K562 (cell line): Measurements from ENCODE around the gene ASCC2. TPM values are rescaled to one million over a fixed set of nuclear protein-coding genes. Genes with fewer than 3 reads are reported as not detected.

ENCODE experiments used
- CXXC5 ChIP-seq: fragments of 250-450 bp; sonication (Bioruptor Pico); IDR thresholded peaks from 2 replicates; pipeline ENCODE4 v1.8.0; 2022; ENCODE audit warnings: inconsistent platforms, mild to moderate bottlenecking, moderate library complexity
- ERF ChIP-seq: fragments of 450-650 bp; formaldehyde crosslinking; IDR thresholded peaks from 2 replicates; pipeline ENCODE4 v1.4.0; 2020; ENCODE audit warnings: mild to moderate bottlenecking, mixed read lengths
- ESRRA ChIP-seq: fragments of 450-650 bp; IDR thresholded peaks from 2 replicates; pipeline ENCODE4 v1.6.1; 2014; ENCODE audit warnings: low read depth, mild to moderate bottlenecking, moderate library complexity, borderline replicate concordance
- EWSR1 ChIP-seq: fragments of 450-650 bp; IDR thresholded peaks from 2 replicates; pipeline ENCODE4 v1.6.1; 2018; ENCODE audit warnings: borderline replicate concordance, mild to moderate bottlenecking, low read depth, moderate library complexity; ENCODE audit not compliant: partially characterized antibody
- IRF2 ChIP-seq: sonication (generic); formaldehyde crosslinking; IDR thresholded peaks from 2 replicates; pipeline ENCODE4 v1.8.1; 2022; ENCODE audit warnings: mild to moderate bottlenecking, missing genetic modification reagents
- KAT8 ChIP-seq: fragments of 450-650 bp; IDR thresholded peaks from 2 replicates; pipeline ENCODE4 v1.6.1; 2016; ENCODE audit warnings: low read depth, mild to moderate bottlenecking
- MAFG ChIP-seq: fragments of 450-650 bp; conservative IDR thresholded peaks from 2 replicates; pipeline ENCODE4 v1.6.1; 2016; ENCODE audit warnings: missing genetic modification characterization, missing compliant biosample characterization
- MCM5 ChIP-seq: fragments of 450-650 bp; IDR thresholded peaks from 2 replicates; pipeline ENCODE4 v1.6.1; 2016; ENCODE audit warnings: low read depth
- MTA3 ChIP-seq: fragments of 450-650 bp; formaldehyde crosslinking; IDR thresholded peaks from 2 replicates; pipeline ENCODE4 v1.6.1; 2017; ENCODE audit warnings: mild to moderate bottlenecking, borderline replicate concordance
- STAG1 ChIP-seq: sonication (generic); formaldehyde crosslinking; IDR thresholded peaks from 2 replicates; pipeline ENCODE4 v1.5.0; 2020; ENCODE audit warnings: missing genetic modification reagents, borderline replicate concordance
- ZNF311 ChIP-seq: fragments of 250-450 bp; sonication (Bioruptor Pico); IDR thresholded peaks from 2 replicates; pipeline ENCODE4 v1.4.0; 2020; ENCODE audit warnings: mild to moderate bottlenecking, moderate library complexity
- polyA plus RNA-seq, 8 experiments: library from polyadenylated mRNA; depleted of rRNA in 4 of 8; stranded (reverse) in 5 of 8; unstranded in 3 of 8; fragments of >200 nt; fragmentation: Nextera tagmentation in 2 of 8; fragmentation: Illumina TruSeq in 1 of 8; extraction: Ambion mirVana in 2 of 8; extraction: Trizol in 1 of 8; gene quantifications; 2 replicates each; pipeline versions ENCODE4 v1.2.1 to v1.2.3, GENCODE V29; 2011 to 2014; ENCODE audit warnings: inconsistent platforms in 1 of 8, missing spikeins in 1 of 8
- total RNA-seq, 7 experiments: library from RNA; depleted of rRNA in 6 of 7; stranded (reverse); fragments of >200 nt in 6 of 7; fragmentation: Illumina TruSeq in 2 of 7; extraction: Trizol in 2 of 7; gene quantifications; 2 replicates each; pipeline versions ENCODE4 v1.2.1 to v1.2.3, GENCODE V29; 2011 to 2021; ENCODE audit warnings: low replicate concordance in 1 of 7
- TF ChIP-seq, protein P1 (sequence below): fragments of 450-650 bp; IDR thresholded peaks from 2 replicates; pipeline ENCODE4 v1.6.1; 2018; ENCODE audit not compliant: partially characterized antibody
- TF ChIP-seq, protein P2 (sequence below): fragments of 450-650 bp; conservative IDR thresholded peaks from 2 replicates; pipeline ENCODE4 v1.6.1; 2016; ENCODE audit warnings: missing genetic modification characterization, low read depth, mild to moderate bottlenecking, missing compliant biosample characterization, moderate library complexity
- TF ChIP-seq, protein P3 (sequence below): sonication (generic); formaldehyde crosslinking; IDR thresholded peaks from 2 replicates; pipeline ENCODE4 v1.8.0; 2023; ENCODE audit warnings: missing genetic modification reagents, mild to moderate bottlenecking, borderline replicate concordance
- TF ChIP-seq, protein P4 (sequence below): sonication (generic); formaldehyde crosslinking; IDR thresholded peaks from 2 replicates; pipeline ENCODE4 v1.8.1; 2023; ENCODE audit warnings: mild to moderate bottlenecking, missing genetic modification reagents

Gene ASCC2
- total and polyA plus RNA-seq, 9 of the 15 experiments (the other 6 are each of a cell fraction or from before 2014, with no cell fraction given): 4.0 to 46.7 (median 26.8) TPM

DNA sequence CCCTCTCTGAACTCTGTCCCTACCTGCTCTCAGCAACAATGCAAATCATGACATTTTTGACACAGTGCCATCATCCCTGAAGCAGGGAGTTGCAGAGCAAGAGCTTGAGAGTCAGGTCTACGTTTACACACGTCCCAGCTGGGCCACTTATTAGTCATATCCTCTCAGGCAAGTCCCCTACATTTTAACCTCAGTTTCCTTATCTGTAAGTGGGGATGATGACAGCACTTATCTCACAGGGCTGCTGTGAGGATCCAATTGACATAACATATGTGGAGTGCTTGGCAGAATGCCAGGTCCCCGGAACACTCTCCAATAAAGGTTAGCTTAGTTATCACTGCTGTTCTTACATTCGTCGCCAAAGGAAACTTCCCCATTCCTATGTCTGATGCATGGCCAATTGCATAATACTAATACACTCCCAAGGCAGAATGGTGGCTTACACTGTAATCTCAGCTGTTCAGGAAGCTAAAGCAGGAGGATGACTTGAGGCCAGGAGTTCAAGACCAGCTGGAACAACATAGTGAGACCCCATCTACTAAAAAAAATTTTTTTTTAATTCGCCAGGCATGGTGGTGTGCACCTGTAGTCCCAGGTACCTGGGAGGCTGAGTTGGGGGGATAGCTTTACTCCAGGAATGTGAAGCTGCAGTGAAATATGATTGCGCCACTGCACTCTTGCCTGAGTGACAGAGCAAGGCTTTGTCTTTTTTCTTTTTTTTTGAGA is 16.6 kb downstream of the ASCC2 start (continued):
- TF ChIP-seq, protein P1, sequence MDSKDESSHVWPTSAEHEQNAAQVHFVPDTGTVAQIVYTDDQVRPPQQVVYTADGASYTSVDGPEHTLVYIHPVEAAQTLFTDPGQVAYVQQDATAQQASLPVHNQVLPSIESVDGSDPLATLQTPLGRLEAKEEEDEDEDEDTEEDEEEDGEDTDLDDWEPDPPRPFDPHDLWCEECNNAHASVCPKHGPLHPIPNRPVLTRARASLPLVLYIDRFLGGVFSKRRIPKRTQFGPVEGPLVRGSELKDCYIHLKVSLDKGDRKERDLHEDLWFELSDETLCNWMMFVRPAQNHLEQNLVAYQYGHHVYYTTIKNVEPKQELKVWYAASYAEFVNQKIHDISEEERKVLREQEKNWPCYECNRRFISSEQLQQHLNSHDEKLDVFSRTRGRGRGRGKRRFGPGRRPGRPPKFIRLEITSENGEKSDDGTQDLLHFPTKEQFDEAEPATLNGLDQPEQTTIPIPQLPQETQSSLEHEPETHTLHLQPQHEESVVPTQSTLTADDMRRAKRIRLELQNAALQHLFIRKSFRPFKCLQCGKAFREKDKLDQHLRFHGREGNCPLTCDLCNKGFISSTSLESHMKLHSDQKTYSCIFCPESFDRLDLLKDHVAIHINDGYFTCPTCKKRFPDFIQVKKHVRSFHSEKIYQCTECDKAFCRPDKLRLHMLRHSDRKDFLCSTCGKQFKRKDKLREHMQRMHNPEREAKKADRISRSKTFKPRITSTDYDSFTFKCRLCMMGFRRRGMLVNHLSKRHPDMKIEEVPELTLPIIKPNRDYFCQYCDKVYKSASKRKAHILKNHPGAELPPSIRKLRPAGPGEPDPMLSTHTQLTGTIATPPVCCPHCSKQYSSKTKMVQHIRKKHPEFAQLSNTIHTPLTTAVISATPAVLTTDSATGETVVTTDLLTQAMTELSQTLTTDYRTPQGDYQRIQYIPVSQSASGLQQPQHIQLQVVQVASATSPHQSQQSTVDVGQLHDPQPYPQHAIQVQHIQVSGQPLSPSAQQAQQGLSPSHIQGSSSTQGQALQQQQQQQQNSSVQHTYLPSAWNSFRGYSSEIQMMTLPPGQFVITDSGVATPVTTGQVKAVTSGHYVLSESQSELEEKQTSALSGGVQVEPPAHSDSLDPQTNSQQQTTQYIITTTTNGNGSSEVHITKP: peak; percentile 34
- TF ChIP-seq, protein P2, sequence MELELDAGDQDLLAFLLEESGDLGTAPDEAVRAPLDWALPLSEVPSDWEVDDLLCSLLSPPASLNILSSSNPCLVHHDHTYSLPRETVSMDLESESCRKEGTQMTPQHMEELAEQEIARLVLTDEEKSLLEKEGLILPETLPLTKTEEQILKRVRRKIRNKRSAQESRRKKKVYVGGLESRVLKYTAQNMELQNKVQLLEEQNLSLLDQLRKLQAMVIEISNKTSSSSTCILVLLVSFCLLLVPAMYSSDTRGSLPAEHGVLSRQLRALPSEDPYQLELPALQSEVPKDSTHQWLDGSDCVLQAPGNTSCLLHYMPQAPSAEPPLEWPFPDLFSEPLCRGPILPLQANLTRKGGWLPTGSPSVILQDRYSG: no peak
- no peak for TF ChIP-seq ZNF311 (CRISPR knock-in tag)
- TF ChIP-seq IRF2 (CRISPR knock-in tag): no peak
- TF ChIP-seq, protein P3, sequence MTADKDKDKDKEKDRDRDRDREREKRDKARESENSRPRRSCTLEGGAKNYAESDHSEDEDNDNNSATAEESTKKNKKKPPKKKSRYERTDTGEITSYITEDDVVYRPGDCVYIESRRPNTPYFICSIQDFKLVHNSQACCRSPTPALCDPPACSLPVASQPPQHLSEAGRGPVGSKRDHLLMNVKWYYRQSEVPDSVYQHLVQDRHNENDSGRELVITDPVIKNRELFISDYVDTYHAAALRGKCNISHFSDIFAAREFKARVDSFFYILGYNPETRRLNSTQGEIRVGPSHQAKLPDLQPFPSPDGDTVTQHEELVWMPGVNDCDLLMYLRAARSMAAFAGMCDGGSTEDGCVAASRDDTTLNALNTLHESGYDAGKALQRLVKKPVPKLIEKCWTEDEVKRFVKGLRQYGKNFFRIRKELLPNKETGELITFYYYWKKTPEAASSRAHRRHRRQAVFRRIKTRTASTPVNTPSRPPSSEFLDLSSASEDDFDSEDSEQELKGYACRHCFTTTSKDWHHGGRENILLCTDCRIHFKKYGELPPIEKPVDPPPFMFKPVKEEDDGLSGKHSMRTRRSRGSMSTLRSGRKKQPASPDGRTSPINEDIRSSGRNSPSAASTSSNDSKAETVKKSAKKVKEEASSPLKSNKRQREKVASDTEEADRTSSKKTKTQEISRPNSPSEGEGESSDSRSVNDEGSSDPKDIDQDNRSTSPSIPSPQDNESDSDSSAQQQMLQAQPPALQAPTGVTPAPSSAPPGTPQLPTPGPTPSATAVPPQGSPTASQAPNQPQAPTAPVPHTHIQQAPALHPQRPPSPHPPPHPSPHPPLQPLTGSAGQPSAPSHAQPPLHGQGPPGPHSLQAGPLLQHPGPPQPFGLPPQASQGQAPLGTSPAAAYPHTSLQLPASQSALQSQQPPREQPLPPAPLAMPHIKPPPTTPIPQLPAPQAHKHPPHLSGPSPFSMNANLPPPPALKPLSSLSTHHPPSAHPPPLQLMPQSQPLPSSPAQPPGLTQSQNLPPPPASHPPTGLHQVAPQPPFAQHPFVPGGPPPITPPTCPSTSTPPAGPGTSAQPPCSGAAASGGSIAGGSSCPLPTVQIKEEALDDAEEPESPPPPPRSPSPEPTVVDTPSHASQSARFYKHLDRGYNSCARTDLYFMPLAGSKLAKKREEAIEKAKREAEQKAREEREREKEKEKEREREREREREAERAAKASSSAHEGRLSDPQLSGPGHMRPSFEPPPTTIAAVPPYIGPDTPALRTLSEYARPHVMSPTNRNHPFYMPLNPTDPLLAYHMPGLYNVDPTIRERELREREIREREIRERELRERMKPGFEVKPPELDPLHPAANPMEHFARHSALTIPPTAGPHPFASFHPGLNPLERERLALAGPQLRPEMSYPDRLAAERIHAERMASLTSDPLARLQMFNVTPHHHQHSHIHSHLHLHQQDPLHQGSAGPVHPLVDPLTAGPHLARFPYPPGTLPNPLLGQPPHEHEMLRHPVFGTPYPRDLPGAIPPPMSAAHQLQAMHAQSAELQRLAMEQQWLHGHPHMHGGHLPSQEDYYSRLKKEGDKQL (CRISPR knock-in tag): no peak
- TF ChIP-seq STAG1: no peak
- TF ChIP-seq EWSR1: no peak
- TF ChIP-seq KAT8: no peak
- TF ChIP-seq MCM5: no peak
- peak; percentile 45; the same call in 1 of the 2 replicates for TF ChIP-seq ESRRA
- TF ChIP-seq MTA3: peak; percentile 84
- TF ChIP-seq MAFG (tag): no peak
- no peak for TF ChIP-seq ERF (CRISPR knock-in tag)
- TF ChIP-seq CXXC5 (CRISPR knock-in tag): peak; percentile 54; the same call in 1 of the 2 replicates
- TF ChIP-seq, protein P4, sequence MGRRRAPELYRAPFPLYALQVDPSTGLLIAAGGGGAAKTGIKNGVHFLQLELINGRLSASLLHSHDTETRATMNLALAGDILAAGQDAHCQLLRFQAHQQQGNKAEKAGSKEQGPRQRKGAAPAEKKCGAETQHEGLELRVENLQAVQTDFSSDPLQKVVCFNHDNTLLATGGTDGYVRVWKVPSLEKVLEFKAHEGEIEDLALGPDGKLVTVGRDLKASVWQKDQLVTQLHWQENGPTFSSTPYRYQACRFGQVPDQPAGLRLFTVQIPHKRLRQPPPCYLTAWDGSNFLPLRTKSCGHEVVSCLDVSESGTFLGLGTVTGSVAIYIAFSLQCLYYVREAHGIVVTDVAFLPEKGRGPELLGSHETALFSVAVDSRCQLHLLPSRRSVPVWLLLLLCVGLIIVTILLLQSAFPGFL (CRISPR knock-in tag): no peak
